ENCODE results near the gene RYR1. TPM values are rescaled to one million over a fixed set of nuclear protein-coding genes. Genes with fewer than 3 reads are reported as not detected.
A peak's percentile ranks its signal among the peaks of the same experiment; 100 is the strongest.
"Not testable (repeated sequence)": the region's sequence is repeated elsewhere in the genome, so short reads cannot be mapped to it uniquely, and the experiment has no call there.

RYR1 gene
- total RNA-seq, 1 donor from 2014 or later: 0.65 TPM

- TF ChIP-seq, protein P1, sequence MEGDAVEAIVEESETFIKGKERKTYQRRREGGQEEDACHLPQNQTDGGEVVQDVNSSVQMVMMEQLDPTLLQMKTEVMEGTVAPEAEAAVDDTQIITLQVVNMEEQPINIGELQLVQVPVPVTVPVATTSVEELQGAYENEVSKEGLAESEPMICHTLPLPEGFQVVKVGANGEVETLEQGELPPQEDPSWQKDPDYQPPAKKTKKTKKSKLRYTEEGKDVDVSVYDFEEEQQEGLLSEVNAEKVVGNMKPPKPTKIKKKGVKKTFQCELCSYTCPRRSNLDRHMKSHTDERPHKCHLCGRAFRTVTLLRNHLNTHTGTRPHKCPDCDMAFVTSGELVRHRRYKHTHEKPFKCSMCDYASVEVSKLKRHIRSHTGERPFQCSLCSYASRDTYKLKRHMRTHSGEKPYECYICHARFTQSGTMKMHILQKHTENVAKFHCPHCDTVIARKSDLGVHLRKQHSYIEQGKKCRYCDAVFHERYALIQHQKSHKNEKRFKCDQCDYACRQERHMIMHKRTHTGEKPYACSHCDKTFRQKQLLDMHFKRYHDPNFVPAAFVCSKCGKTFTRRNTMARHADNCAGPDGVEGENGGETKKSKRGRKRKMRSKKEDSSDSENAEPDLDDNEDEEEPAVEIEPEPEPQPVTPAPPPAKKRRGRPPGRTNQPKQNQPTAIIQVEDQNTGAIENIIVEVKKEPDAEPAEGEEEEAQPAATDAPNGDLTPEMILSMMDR (IDR thresholded peaks at IDR 0.05; ENCODE audit: unreplicated experiment): no peak
Observed at GRCh38 chr19:38409631-38410133, 23.8 kb upstream of the RYR1 start.

DNA sequence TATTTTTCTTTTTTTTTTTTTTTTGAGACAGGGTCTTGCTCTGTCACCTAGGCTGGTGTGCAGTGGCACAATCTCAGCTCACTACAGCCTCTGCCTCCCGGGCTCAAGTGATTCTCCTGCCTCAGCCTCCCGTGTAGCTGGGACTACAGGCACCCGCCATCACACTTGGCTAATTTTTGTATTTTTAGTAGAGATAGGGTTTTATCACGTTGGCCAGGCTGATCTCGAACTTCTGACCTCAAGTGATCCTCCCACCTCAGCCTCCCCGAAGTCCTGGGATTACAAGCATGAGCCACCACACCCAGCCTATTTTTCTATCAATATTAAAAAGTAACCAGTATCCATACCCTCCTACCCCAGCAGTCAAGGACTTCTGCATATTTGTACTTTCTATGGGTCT, 23.1 kb upstream of the RYR1 start:
- H3K27me3 Mint-ChIP-seq; H3K27ac Mint-ChIP-seq; H3K9me3 Mint-ChIP-seq (ENCODE audit: low read depth); H3K4me1 Mint-ChIP-seq (ENCODE audit: low read depth); H3K4me3 Mint-ChIP-seq (ENCODE audit: low read depth); H3K36me3 Mint-ChIP-seq (ENCODE audit: insufficient read depth); DNase-seq (ENCODE audit: low spot score, unreplicated experiment): not testable (repeated sequence)

More at GRCh38 chr19:38409631-38410133, 23.8 kb upstream of the RYR1 start:
- peaks cover 3% of the 10 kb centered on the region for H3K36me3 Mint-ChIP-seq (ENCODE audit: insufficient read depth)
- H3K4me1 Mint-ChIP-seq (ENCODE audit: low read depth): no peaks in the 10 kb centered on the region
- H3K4me3 Mint-ChIP-seq (ENCODE audit: low read depth): no peak overlapping the region
- peak overlapping the region; percentile 34 for H3K27ac Mint-ChIP-seq
- H3K9me3 Mint-ChIP-seq (ENCODE audit: low read depth): no peaks in the 10 kb centered on the region
- DNase-seq (ENCODE audit: low spot score, unreplicated experiment): no peak
- H3K27me3 Mint-ChIP-seq: peaks cover 3% of the 10 kb centered on the region

GRCh38 chr19:38411041-38411712, 22.3 kb upstream of the RYR1 start:
- TF ChIP-seq, protein P1 (IDR thresholded peaks at IDR 0.05; ENCODE audit: unreplicated experiment): no peak
- Mint-ChIP-seq H3K4me3 (ENCODE audit: low read depth) (no peak overlapping the region), H3K27ac (no peak overlapping the region), H3K9me3 (ENCODE audit: low read depth) (no peaks in the 10 kb centered on the region), H3K27me3 (peaks cover 3% of the 10 kb centered on the region), H3K4me1 (ENCODE audit: low read depth) (no peaks in the 10 kb centered on the region), H3K36me3 (ENCODE audit: insufficient read depth) (peaks cover 3% of the 10 kb centered on the region)
- DNase-seq (ENCODE audit: low spot score, unreplicated experiment): no peak

DNA sequence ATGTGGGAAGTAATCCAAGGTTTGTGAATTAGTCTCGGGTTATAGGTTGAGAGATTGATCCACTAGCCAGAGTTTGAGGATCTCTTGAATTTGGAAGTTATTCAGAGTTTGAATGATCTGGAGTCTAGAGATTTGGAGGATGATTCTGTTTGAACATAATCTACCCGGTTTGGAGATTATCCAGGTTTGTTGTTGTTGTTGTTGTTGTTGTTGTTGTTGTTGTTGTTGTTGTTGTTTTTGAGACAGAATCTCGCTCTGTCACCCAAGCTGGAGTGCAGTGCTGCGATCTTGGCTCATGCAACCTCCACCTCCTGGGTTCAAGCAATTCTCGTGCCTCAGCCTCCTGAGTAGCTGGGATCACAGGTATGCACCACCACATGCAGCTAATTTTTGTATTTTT, 21.6 kb upstream of the RYR1 start:
- not testable (repeated sequence) for DNase-seq (ENCODE audit: low spot score, unreplicated experiment); H3K4me1 Mint-ChIP-seq (ENCODE audit: low read depth); H3K9me3 Mint-ChIP-seq (ENCODE audit: low read depth); H3K27me3 Mint-ChIP-seq; H3K4me3 Mint-ChIP-seq (ENCODE audit: low read depth); H3K27ac Mint-ChIP-seq; H3K36me3 Mint-ChIP-seq (ENCODE audit: insufficient read depth)

DNA sequence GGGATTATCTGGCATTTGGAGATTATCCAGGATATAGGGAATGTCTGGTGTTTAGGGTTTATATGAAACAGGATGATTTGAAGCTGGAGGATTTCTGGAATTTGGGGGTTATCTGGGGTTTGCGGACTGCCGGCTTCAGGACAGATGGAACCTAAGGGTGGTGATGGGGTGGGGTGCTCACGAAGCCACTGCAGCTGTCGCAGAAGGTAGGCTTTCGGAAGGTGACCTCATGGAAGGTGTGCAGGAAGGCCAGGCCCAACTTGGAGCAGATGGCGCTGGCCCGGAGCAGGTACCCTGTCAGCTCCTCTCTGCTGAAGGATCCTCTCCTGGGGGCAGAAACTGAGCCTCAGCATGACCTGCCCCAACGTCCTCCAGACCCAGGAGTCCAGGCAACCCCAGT, 21.0 kb upstream of the RYR1 start:
- no peaks in the 10 kb centered on the region for H3K9me3 Mint-ChIP-seq (ENCODE audit: low read depth)
- TF ChIP-seq, protein P1 (IDR thresholded peaks at IDR 0.05; ENCODE audit: unreplicated experiment): no peak
- H3K4me1 Mint-ChIP-seq (ENCODE audit: low read depth): peaks cover 3% of the 10 kb centered on the region

GRCh38 chr19:38412961-38413360, 20.5 kb upstream of the RYR1 start:
- Mint-ChIP-seq H3K27me3 (peaks cover 17% of the 10 kb centered on the region), H3K36me3 (ENCODE audit: insufficient read depth) (peaks cover under 1% of the 10 kb centered on the region), H3K9me3 (ENCODE audit: low read depth) (no peaks in the 10 kb centered on the region), H3K4me1 (ENCODE audit: low read depth) (peaks cover 5% of the 10 kb centered on the region), H3K4me3 (ENCODE audit: low read depth) (no peak overlapping the region), H3K27ac (no peak overlapping the region)
- TF ChIP-seq, protein P1 (IDR thresholded peaks at IDR 0.05; ENCODE audit: unreplicated experiment): no peak
- no peak for DNase-seq (ENCODE audit: low spot score, unreplicated experiment)

More for the DNA sequence above, 21.0 kb upstream of the RYR1 start:
- H3K27me3 Mint-ChIP-seq: peaks cover 14% of the 10 kb centered on the region
- peaks cover 2% of the 10 kb centered on the region for H3K36me3 Mint-ChIP-seq (ENCODE audit: insufficient read depth)
- H3K27ac Mint-ChIP-seq: no peak overlapping the region
- no peak for DNase-seq (ENCODE audit: low spot score, unreplicated experiment)
- H3K4me3 Mint-ChIP-seq (ENCODE audit: low read depth): no peak overlapping the region

All from progenitor cell of endocrine pancreas (in vitro differentiated cells).